Medulla oblongata (tissue), 1 donor: Measurements from ENCODE around the gene CCDC169.
"Not testable (repeated sequence)": the region's sequence is repeated elsewhere in the genome, so short reads cannot be mapped to it uniquely, and the experiment has no call there.

Source experiments
- DNase-seq: peaks from one replicate; pipeline ENCODE4 v3.0.0-alpha.2; 2015; ENCODE audit errors: extremely low spot score

Gene CCDC169

DNA sequence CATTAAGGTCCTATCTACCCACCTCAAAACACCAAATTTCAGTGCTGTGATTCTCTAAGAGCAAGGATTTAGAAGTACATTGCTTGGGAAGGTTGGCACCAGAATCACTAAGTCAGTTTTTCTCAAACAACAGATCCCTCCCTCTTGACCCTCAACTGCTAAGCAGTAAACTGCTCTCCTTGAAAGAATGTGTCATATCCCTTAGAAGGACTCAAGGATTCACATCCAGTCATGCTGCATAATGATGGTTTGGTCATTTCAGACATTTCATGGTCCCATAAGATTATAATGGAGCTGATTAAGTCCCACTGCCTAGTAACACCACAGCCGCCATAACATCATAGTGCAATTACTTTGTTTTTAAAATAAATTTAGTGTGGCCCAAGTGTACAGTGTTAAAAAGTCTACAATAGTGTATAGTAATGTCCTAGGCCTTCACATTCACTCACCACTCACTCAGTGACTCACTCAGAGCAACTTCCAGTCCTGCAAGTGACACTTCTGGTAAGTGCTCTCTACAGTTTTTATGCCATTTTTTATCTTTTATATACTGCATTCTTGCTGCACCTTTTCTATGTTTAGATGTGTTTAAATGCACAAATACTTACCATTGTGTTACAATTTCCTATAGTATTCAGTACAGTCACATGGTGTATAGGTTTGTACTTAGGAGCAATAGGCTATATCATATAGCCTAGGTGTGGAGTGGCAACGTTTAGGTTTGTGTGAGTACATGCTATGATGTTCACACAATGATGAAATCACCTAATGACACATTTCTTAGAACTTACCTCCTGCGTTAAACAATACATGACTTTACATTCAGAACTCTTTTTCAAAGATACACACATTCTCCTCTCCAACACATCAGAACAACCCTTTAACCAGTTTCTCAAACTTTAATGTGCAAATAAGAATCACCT, 15.7 kb upstream of the CCDC169 start:
- no peak for DNase-seq

GRCh38 chr13:36310417-36311108, 12.9 kb upstream of the CCDC169 start:
- no peak for DNase-seq

- no peak for DNase-seq
These were observed 4.7 kb upstream of the CCDC169 start for GRCh38 chr13:36302289-36302688.

GRCh38 chr13:36299469-36299868, 1.9 kb upstream of the CCDC169 start:
- not testable (repeated sequence) for DNase-seq

GRCh38 chr13:36298535-36299068, 988 bp upstream of the CCDC169 start:
- DNase-seq = peak; percentile 12

DNA sequence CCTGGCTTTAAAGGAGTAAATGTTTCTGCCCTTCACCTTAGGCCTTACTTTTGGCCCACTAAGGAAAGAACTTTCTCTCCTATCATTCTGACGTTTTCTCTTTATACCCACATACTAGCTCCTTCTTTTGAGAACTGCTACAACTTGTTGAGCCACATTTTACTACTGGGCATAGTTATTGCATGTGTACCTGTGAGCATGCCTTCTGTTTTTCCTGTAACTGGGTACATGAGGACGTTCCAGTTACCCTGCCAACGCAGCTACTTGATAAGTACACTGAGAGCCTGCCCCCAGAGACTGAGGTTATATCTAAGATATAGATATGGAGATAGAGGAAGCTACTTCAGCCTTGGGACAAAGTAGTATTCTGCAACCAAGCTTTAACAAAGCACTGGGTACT, 3.5 kb downstream of the CCDC169 start:
- no peak for DNase-seq

GRCh38 chr13:36293497-36293896, 4.1 kb downstream of the CCDC169 start:
- no peak for DNase-seq

DNA sequence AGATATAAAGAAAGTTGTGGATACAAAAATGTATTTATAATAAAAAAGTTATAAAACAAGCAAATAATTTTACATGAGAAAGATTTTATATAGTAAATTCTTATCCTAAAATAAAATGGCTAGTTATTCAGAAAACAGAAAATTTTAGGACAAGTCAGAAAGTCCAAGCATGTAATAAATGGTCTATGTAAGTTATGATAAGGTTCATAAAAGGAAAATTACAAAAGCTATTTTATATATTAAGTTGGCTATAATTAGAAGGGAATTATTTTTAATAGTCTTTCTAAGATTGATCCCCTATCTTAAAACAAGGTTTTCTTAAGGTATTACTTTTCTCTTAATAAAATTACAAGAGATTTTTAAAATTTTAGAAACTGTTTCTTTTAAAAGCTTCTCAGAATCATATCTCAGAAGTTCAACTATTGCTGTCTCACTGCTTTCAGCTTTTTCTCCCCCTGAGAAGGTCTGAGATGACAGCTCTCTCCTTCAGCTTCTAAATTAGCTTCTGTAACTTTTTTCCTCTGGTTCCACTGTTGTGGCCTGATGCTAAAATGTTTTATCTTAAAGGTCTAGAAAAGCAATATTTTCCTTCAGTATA, 8.7 kb downstream of the CCDC169 start:
- DNase-seq = no peak

DNA sequence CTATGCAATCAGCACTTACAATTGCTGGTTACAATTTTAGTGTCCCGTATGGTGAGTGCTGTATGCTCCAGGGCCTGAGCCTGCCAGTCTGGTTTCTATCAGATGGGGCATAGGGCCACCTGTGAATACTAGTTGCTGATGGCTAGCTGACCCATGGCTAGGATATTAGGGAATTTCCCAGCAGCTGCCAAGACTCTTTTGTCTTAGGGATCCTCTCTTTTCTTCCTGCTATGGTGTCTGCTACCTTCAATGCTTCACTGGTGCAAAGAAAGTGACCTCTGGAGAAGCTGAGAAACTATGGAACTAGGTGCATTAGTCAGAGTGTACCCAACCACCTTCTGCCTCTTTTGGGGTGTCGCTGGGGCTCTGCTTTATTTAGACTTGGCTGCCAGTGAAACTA, 11.6 kb downstream of the CCDC169 start:
- no peak for DNase-seq

GRCh38 chr13:36282821-36283432, 14.7 kb downstream of the CCDC169 start:
- peak; percentile 54 for DNase-seq

- DNase-seq = peak; percentile 65
These were observed 22.2 kb downstream of the CCDC169 start for GRCh38 chr13:36275190-36276002.

- no peak for DNase-seq
These were observed 24.2 kb downstream of the CCDC169 start for GRCh38 chr13:36273431-36273830.

GRCh38 chr13:36261976-36262375, 35.6 kb downstream of the CCDC169 start:
- DNase-seq = no peak

- DNase-seq = no peak
These were observed 36.6 kb downstream of the CCDC169 start for GRCh38 chr13:36261011-36261410.

DNA sequence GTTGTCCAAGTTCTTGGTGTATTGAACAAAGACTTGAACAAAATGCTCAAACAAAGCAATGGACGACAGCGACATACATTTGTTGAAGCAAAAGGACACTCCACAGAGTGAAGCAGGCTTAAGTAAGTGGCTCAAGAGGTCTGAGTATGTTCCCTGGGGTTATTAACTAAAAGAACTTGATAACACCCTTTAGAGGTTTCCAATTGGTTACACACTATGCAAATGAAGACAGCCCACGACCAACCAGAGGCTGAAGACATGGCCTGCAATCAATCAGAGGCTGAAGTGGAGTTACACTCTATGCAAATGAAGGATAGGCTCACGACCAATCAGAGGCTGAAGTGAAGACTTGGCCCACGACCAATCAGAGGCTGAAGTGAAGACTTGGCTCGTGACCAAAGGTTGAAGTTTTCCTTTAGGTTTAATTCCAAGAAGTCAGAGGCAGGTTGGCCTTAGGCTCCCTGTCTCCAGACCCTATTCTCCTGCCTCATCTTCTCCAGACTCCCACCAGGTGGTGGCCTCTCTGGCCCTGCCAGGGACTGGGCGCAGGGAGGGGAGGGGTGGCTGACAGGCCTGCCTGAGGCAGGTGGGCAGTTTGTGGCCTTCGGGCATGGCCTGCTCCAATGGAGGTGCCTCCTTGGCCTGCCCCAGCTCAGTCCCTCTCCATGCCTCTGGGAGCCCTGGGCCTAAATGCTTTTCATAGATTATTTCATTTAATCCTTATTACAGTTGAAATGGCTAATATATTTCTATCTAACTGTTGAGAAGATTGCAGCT, 38.1 kb downstream of the CCDC169 start:
- no peak for DNase-seq

GRCh38 chr13:36258831-36259230, 38.8 kb downstream of the CCDC169 start:
- no peak for DNase-seq

DNA sequence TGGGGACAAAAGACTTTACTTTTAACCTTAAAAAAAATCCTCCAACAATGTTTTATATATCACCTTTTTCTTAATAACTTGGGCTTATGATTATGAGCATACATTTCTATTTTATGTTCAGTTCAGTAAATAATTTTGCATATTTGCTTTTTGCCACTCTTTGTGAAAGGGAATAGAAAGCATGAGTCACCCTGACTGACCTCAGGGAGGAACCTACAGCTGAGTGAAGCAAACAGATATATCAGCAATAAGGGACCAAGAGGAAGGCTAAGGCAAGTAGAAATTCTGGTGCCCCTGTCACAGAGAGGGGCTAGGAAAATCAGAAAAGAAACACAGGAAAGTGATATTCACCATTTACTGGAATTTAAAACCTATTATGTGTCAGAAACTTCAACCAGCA, 46.1 kb downstream of the CCDC169 start:
- DNase-seq = no peak

- DNase-seq = no peak
These were observed 46.6 kb downstream of the CCDC169 start for GRCh38 chr13:36251017-36251416.

- no peak for DNase-seq
These were observed 48.9 kb downstream of the CCDC169 start for GRCh38 chr13:36248700-36249099.

DNA sequence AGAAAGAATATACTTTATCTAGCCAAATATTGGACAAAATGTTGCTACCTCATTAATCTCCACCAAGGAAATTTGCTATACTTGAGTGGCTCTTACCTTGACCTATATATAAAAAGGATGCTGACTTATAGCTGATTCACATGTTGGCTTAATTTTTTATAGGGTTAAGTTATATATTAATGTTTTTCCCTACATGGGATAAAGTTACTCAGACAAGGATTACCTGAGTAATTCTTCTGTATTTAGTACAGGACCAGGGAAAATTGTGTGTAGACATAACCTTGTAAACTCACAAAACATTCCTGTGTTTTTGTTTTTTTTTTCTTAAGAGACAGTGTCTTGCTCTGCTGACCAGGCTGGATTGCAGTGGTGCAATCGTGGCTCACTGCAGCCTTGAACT, 52.6 kb downstream of the CCDC169 start:
- DNase-seq = no peak
